Measurements from ENCODE around the gene IGF2BP2. TPM values are rescaled to one million over a fixed set of nuclear protein-coding genes. Genes with fewer than 3 reads are reported as not detected.

Gene IGF2BP2
- total RNA-seq, 1 donor from 2014 or later: 201 TPM

- peaks cover 41% of the 10 kb centered on the region for H3K4me1 Mint-ChIP-seq
Observed at GRCh38 chr3:185822221-185823000, 2.4 kb downstream of the IGF2BP2 start.

GRCh38 chr3:185820973-185821758 lies 3.7 kb downstream of the IGF2BP2 start:
- Mint-ChIP-seq H3K27ac (peak overlapping the region; percentile 92), H3K4me1 (peaks cover 44% of the 10 kb centered on the region)

More at GRCh38 chr3:185822221-185823000, 2.4 kb downstream of the IGF2BP2 start:
- no peaks in the 10 kb centered on the region for H3K27me3 Mint-ChIP-seq (ENCODE audit: low read depth)
- peak overlapping the region; percentile 98 for H3K27ac Mint-ChIP-seq
- no peak for TF ChIP-seq CTCF (IDR thresholded peaks at IDR 0.05; ENCODE audit: unreplicated experiment)
- peaks cover 3% of the 10 kb centered on the region for H3K36me3 Mint-ChIP-seq
- no peak for DNase-seq (ENCODE audit: low spot score in 2 of 2, unreplicated experiment in 2 of 2)
- H3K4me3 Mint-ChIP-seq: peak overlapping the region; percentile 93
- no peaks in the 10 kb centered on the region for H3K9me3 Mint-ChIP-seq

GRCh38 chr3:185818267-185818875 lies 6.5 kb downstream of the IGF2BP2 start:
- H3K9me3 Mint-ChIP-seq: no peaks in the 10 kb centered on the region
- H3K4me1 Mint-ChIP-seq: peaks cover 67% of the 10 kb centered on the region
- H3K4me3 Mint-ChIP-seq: no peak overlapping the region
- no peaks in the 10 kb centered on the region for H3K27me3 Mint-ChIP-seq (ENCODE audit: low read depth)
- no peaks in the 10 kb centered on the region for H3K36me3 Mint-ChIP-seq
- peak overlapping the region; percentile 35 for H3K27ac Mint-ChIP-seq
- TF ChIP-seq CTCF (IDR thresholded peaks at IDR 0.05; ENCODE audit: unreplicated experiment): no peak
- DNase-seq (ENCODE audit: low spot score in 2 of 2, unreplicated experiment in 2 of 2): no peak

More at GRCh38 chr3:185820973-185821758, 3.7 kb downstream of the IGF2BP2 start:
- DNase-seq (ENCODE audit: low spot score in 2 of 2, unreplicated experiment in 2 of 2): no peak
- Mint-ChIP-seq H3K36me3 (no peaks in the 10 kb centered on the region), H3K4me3 (peak overlapping the region; percentile 54), H3K27me3 (ENCODE audit: low read depth) (no peaks in the 10 kb centered on the region), H3K9me3 (no peaks in the 10 kb centered on the region)
- no peak for TF ChIP-seq CTCF (IDR thresholded peaks at IDR 0.05; ENCODE audit: unreplicated experiment)

- Mint-ChIP-seq H3K4me3 (no peak overlapping the region), H3K9me3 (no peaks in the 10 kb centered on the region), H3K27me3 (ENCODE audit: low read depth) (no peaks in the 10 kb centered on the region), H3K36me3 (no peaks in the 10 kb centered on the region), H3K4me1 (peaks cover 75% of the 10 kb centered on the region), H3K27ac (peak overlapping the region; percentile 77)
- TF ChIP-seq CTCF (IDR thresholded peaks at IDR 0.05; ENCODE audit: unreplicated experiment): no peak
- DNase-seq (ENCODE audit: low spot score in 2 of 2, unreplicated experiment in 2 of 2): no peak
Observed at GRCh38 chr3:185815391-185816282, 9.2 kb downstream of the IGF2BP2 start.

- H3K36me3 Mint-ChIP-seq: no peaks in the 10 kb centered on the region
- H3K4me3 Mint-ChIP-seq: no peak overlapping the region
- peak in 1 of 2 experiments; percentile 45 for DNase-seq (ENCODE audit: low spot score in 2 of 2, unreplicated experiment in 2 of 2)
- peaks cover 66% of the 10 kb centered on the region for H3K4me1 Mint-ChIP-seq
- no peak for TF ChIP-seq CTCF (IDR thresholded peaks at IDR 0.05; ENCODE audit: unreplicated experiment)
- peak overlapping the region; percentile 90 for H3K27ac Mint-ChIP-seq
- no peaks in the 10 kb centered on the region for H3K27me3 Mint-ChIP-seq (ENCODE audit: low read depth)
- H3K9me3 Mint-ChIP-seq: no peaks in the 10 kb centered on the region
Observed at GRCh38 chr3:185813691-185814215, 11.1 kb downstream of the IGF2BP2 start.

Data from mesothelial cell of epicardium (in vitro differentiated cells).